Activated gamma-delta T cell (primary cell): ENCODE results near the gene CROCC.
"Not testable (repeated sequence)": the region's sequence is repeated elsewhere in the genome, so short reads cannot be mapped to it uniquely, and the experiment has no call there.

Experiments
- DNase-seq: peaks from one replicate; lab custom pipeline; 2025; lab: John Stamatoyannopoulos, UW

Gene CROCC

GRCh38 chr1:16939386-16940180, 17.9 kb downstream of the CROCC start:
- not testable (repeated sequence) for DNase-seq

GRCh38 chr1:16944038-16944437, 22.3 kb downstream of the CROCC start:
- DNase-seq, result no peak

GRCh38 chr1:16945512-16945911, 23.8 kb downstream of the CROCC start:
- not testable (repeated sequence) for DNase-seq

- not testable (repeated sequence) for DNase-seq
Observed at GRCh38 chr1:16946185-16946584, 24.5 kb downstream of the CROCC start.

GRCh38 chr1:16946646-16947045, 24.9 kb downstream of the CROCC start:
- DNase-seq, result no peak

- DNase-seq, result not testable (repeated sequence)
Observed at GRCh38 chr1:16948282-16948891, 26.7 kb downstream of the CROCC start.

- DNase-seq, result not testable (repeated sequence)
Observed at GRCh38 chr1:16949026-16949425, 27.3 kb downstream of the CROCC start.

GRCh38 chr1:16952376-16952775, 30.6 kb downstream of the CROCC start:
- not testable (repeated sequence) for DNase-seq

- no peak for DNase-seq
Observed at GRCh38 chr1:16954579-16954978, 32.8 kb downstream of the CROCC start.

GRCh38 chr1:16955186-16955585, 33.5 kb downstream of the CROCC start:
- DNase-seq, result no peak

GRCh38 chr1:16956775-16957174, 35.0 kb downstream of the CROCC start:
- DNase-seq, result no peak

GRCh38 chr1:16957731-16958130, 36.0 kb downstream of the CROCC start:
- no peak for DNase-seq

GRCh38 chr1:16958475-16958874, 36.7 kb downstream of the CROCC start:
- no peak for DNase-seq

GRCh38 chr1:16960560-16961296, 39.0 kb downstream of the CROCC start:
- DNase-seq, result peak; percentile 52

- DNase-seq, result no peak
Observed at GRCh38 chr1:16961297-16962133, 39.8 kb downstream of the CROCC start.

GRCh38 chr1:16964169-16964568, 42.4 kb downstream of the CROCC start:
- not testable (repeated sequence) for DNase-seq

- DNase-seq, result no peak
Observed at GRCh38 chr1:16965486-16966067, 43.8 kb downstream of the CROCC start.

- no peak for DNase-seq
Observed at GRCh38 chr1:16966282-16966681, 44.6 kb downstream of the CROCC start.

GRCh38 chr1:16967095-16967575, 45.4 kb downstream of the CROCC start:
- no peak for DNase-seq

GRCh38 chr1:16967962-16968361, 46.2 kb downstream of the CROCC start:
- DNase-seq, result no peak

- DNase-seq, result no peak
Observed at GRCh38 chr1:16968372-16968771, 46.6 kb downstream of the CROCC start.
